Measurements from ENCODE around the gene HPSE2. TPM values are rescaled to one million over a fixed set of nuclear protein-coding genes. Genes with fewer than 3 reads are reported as not detected.

Gene HPSE2
- total RNA-seq, 1 donor from 2014 or later = 10.6 TPM

DNA sequence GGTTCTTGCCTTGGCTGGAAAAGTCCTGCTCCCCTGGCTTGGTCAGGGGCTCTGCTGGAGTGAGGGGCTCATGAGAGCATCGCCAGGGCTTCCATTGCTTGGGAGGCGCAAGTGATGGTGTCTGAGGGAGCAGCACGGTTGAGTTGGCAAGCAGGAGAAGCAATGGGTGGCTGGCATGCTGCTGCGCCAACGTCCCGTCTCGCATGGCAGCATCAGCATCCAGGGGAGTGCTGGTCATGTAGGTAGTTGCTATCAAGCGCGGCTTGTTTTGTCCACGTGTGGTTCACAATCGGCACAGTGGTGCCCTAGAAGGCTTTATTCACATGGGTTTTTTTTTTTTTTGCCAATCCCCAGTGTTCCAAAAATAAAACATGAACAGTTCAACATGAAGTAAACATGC is 824.5 kb downstream of the HPSE2 start:
- Histone ChIP-seq H3K36me3 (no peaks in the 10 kb centered on the region), H3K9me3 (no peaks in the 10 kb centered on the region), H3K4me3 (no peak overlapping the region), H3K4me1 (peaks cover 46% of the 10 kb centered on the region), H3K27me3 (no peaks in the 10 kb centered on the region), H3K27ac (no peak overlapping the region)
- no peak for DNase-seq (ENCODE audit: extremely low spot score in 2 of 2)
- TF ChIP-seq POLR2A (IDR thresholded peaks at IDR 0.05) (no peak), POLR2AphosphoS5 (IDR thresholded peaks at IDR 0.05; ENCODE audit: insufficient read depth in 1 of 2, low read depth in 1 of 2) (no peak)
- TF ChIP-seq, protein P1, sequence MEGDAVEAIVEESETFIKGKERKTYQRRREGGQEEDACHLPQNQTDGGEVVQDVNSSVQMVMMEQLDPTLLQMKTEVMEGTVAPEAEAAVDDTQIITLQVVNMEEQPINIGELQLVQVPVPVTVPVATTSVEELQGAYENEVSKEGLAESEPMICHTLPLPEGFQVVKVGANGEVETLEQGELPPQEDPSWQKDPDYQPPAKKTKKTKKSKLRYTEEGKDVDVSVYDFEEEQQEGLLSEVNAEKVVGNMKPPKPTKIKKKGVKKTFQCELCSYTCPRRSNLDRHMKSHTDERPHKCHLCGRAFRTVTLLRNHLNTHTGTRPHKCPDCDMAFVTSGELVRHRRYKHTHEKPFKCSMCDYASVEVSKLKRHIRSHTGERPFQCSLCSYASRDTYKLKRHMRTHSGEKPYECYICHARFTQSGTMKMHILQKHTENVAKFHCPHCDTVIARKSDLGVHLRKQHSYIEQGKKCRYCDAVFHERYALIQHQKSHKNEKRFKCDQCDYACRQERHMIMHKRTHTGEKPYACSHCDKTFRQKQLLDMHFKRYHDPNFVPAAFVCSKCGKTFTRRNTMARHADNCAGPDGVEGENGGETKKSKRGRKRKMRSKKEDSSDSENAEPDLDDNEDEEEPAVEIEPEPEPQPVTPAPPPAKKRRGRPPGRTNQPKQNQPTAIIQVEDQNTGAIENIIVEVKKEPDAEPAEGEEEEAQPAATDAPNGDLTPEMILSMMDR (IDR thresholded peaks at IDR 0.05) = no peak
- intact Hi-C loops (cut with DNase I) = no loop called here

DNA sequence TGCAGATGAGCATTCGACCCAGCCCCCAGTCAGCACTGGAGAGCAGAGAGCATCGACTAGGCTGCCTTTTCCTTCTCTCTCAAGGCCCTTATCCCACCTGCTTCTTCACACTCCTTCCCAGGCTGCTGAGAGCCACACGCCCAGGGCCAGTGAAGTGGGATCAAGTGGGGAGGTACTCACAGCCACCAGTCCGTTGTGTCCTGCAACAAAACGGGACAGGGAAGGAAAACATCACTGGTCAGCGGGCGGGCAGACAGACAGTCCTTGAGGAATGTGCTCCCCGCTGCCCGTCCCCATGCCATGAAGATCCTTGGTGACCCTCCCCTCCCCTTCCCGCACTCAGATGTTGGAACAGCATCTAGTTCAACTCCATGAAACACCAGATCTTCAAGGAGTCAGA is 824.9 kb downstream of the HPSE2 start:
- Histone ChIP-seq H3K9me3 (no peaks in the 10 kb centered on the region), H3K36me3 (no peaks in the 10 kb centered on the region), H3K4me3 (no peak overlapping the region), H3K27me3 (no peaks in the 10 kb centered on the region), H3K27ac (no peak overlapping the region), H3K4me1 (peaks cover 43% of the 10 kb centered on the region)
- no peak for DNase-seq (ENCODE audit: extremely low spot score in 2 of 2)
- TF ChIP-seq POLR2AphosphoS5 (IDR thresholded peaks at IDR 0.05; ENCODE audit: insufficient read depth in 1 of 2, low read depth in 1 of 2) (no peak), POLR2A (IDR thresholded peaks at IDR 0.05) (no peak)
- TF ChIP-seq, protein P1 (IDR thresholded peaks at IDR 0.05) = no peak
- intact Hi-C loops (cut with DNase I) = no loop called here

DNA sequence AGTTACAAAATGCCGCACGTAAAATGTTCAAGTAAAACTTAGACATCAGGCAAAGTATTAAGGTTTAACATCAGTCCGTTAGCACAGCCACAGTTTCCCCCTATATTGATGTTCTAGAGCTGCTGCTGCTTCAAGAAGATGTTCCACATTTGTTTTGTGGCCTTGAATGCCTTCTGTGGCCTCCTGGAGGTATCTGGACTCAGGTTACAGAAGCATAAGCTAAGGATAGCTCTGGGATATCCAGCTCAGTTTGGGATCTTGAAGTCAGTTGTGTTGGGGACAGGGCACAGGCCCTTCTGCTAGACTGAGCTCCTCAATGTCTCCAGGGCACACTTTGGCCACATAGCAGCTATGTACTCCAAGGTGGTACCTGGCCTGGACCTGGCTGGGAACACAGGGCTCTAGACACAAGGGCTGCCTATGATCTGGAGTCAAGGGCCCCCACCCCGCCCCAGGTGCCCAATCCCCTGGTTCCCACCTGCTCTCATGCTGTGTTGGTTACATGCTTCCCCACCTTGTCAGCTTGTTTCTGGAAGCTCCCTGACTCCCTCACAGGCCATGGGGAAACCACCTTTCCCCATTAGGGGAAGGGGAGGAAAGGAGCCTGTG is 825.4 kb downstream of the HPSE2 start:
- Histone ChIP-seq H3K36me3 (no peaks in the 10 kb centered on the region), H3K4me1 (peaks cover 38% of the 10 kb centered on the region), H3K27ac (no peak overlapping the region), H3K27me3 (no peaks in the 10 kb centered on the region), H3K9me3 (no peaks in the 10 kb centered on the region), H3K4me3 (no peak overlapping the region)
- intact Hi-C loops (cut with DNase I) = no loop called here
- TF ChIP-seq POLR2A (IDR thresholded peaks at IDR 0.05) (no peak), POLR2AphosphoS5 (IDR thresholded peaks at IDR 0.05; ENCODE audit: insufficient read depth in 1 of 2, low read depth in 1 of 2) (no peak)
- TF ChIP-seq, protein P1 (IDR thresholded peaks at IDR 0.05) = no peak
- no peak for DNase-seq (ENCODE audit: extremely low spot score in 2 of 2)

DNA sequence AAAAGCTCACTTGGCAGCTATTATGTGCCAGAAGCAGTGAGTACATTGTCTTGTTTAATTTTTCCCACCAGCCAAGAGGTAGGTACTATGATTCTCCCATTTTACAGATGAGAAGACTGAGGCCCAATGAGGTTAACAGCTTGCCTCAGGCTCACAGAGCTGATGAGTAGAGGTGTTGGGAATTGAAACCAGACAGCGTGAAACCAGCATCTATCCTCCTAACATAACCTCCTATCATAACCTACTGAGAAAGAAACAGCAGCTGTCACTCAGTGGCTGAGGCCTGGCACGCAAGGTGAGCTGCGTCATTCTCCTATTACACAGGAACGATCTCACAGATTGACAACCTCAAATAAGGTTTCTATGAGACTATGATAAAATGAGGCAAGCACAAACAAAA is 826.9 kb downstream of the HPSE2 start:
- H3K9me3 ChIP-seq = no peaks in the 10 kb centered on the region
- H3K27ac ChIP-seq = no peak overlapping the region
- TF ChIP-seq, protein P1 (IDR thresholded peaks at IDR 0.05) = no peak
- TF ChIP-seq POLR2A (IDR thresholded peaks at IDR 0.05) (no peak), POLR2AphosphoS5 (IDR thresholded peaks at IDR 0.05; ENCODE audit: insufficient read depth in 1 of 2, low read depth in 1 of 2) (no peak)
- peaks cover 38% of the 10 kb centered on the region for H3K4me1 ChIP-seq
- no peaks in the 10 kb centered on the region for H3K36me3 ChIP-seq
- intact Hi-C loops (cut with DNase I) = no loop called here
- DNase-seq (ENCODE audit: extremely low spot score in 2 of 2) = no peak
- H3K27me3 ChIP-seq = no peaks in the 10 kb centered on the region
- no peak overlapping the region for H3K4me3 ChIP-seq

DNA sequence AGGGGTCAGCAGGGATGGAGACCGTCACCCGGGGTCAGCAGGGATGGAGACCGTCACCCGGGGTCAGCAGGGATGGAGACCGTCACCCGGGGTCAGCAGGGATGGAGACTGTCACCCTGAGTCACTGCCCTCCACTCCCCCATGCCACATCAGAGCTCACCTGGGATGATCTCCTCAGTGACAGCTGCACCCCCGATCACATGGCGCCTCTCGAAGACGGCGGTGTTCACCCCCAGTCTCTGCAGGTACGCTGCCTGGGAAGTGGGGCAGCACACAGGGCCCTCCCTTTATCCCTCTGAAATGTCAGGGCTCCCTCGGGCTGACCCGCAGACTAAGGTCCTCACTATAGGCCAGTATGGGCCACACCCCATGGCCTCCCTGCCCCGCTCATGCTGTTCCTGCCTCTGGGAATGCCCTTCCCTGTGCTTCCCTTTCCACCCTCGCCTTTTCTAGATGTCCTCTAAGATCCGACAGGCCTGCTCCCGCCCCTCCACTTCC is 827.9 kb downstream of the HPSE2 start:
- Histone ChIP-seq H3K27ac (no peak overlapping the region), H3K9me3 (no peaks in the 10 kb centered on the region), H3K36me3 (peaks cover 0 to 3% of the 10 kb centered on the region in 2 donors), H3K27me3 (no peaks in the 10 kb centered on the region), H3K4me1 (peaks cover 42% of the 10 kb centered on the region), H3K4me3 (no peak overlapping the region)
- no peak for DNase-seq (ENCODE audit: extremely low spot score in 2 of 2)
- intact Hi-C loops (cut with DNase I) = no loop called here
- TF ChIP-seq, protein P1 (IDR thresholded peaks at IDR 0.05) = no peak
- TF ChIP-seq POLR2A (IDR thresholded peaks at IDR 0.05) = no peak
- TF ChIP-seq POLR2AphosphoS5 (IDR thresholded peaks at IDR 0.05; ENCODE audit: insufficient read depth in 1 of 2, low read depth in 1 of 2) = no peak

All from vagina (tissue), 2 donors.